Activated CD4-positive, CD25-positive, alpha-beta regulatory T cell treated with anti-CD3 and anti-CD28 coated beads, Interleukin-2, amount 50 U/mL, for 72 hours (primary cell): ENCODE measurements around the gene PEX26.
"Not testable (repeated sequence)": the region's sequence is repeated elsewhere in the genome, so short reads cannot be mapped to it uniquely, and the experiment has no call there.

ENCODE experiments used
- DNase-seq: peaks from one replicate; pipeline ENCODE4 v3.0.0; 2021

Gene PEX26

DNA sequence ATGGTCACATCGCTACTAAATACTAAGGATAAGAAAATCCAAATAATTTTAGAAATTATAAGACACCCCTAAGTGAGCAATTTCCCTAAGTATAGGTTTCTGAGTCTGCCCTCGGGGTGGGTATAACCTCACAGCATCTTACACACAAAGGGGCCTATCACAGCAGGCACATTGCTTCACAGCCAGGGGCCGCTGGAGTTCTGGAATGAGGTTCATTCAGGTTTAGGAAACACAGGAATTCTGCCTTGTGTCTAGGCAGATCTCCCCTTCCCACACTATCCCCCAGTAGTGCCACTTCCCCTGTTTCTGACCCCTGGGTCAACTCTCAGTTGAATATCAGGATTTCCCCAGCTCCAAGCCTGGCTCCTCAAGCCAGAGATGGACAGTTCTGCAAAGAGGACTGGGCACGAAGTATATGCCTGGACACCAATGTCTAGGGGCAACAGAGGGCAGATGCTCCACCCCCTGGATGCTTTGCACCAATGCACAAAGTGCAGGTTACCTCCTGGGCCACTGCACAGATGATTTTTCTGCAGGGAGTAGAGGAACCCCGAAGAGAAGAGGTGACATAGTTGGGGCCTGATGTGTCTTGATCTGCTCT is 44.3 kb downstream of the PEX26 start:
- no peak for DNase-seq

DNA sequence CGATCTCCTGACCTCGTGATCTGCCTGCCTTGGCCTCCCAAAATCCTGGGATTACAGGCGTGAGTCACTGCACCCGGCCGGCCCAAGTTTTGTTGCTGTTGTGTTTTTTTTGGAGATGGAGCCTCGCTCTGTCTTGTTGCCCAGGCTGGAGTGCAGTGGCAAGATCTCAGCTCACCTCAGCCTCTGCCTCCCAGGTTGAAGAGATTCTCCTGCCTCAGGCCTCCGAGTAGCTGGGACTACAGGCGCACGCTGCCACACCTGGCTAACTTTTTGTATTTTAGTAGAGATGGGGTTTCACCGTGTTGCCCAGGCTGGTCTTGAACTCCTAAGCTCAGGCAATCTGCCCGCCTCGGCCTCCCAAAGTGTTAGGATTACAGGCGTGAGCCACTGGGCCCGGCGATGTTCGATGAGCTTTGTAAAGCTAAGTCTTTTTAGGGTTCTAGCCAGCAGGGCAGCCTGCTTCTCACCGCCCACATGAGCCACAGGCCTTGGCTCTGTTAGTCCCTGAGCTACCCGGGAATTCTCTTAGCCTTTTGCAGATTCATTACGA is 45.8 kb downstream of the PEX26 start:
- DNase-seq = not testable (repeated sequence)

DNA sequence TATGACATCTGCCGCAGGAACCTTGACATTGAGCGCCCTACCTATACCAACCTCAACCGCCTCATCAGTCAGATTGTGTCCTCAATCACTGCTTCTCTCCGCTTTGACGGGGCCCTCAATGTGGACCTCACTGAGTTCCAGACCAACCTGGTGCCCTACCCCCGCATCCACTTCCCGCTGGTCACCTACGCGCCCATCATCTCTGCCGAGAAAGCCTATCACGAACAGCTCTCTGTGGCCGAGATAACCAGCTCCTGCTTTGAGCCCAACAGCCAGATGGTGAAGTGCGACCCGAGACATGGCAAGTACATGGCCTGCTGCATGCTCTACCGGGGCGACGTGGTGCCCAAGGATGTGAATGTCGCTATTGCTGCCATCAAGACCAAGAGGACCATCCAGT is 48.8 kb downstream of the PEX26 start:
- DNase-seq = no peak

DNA sequence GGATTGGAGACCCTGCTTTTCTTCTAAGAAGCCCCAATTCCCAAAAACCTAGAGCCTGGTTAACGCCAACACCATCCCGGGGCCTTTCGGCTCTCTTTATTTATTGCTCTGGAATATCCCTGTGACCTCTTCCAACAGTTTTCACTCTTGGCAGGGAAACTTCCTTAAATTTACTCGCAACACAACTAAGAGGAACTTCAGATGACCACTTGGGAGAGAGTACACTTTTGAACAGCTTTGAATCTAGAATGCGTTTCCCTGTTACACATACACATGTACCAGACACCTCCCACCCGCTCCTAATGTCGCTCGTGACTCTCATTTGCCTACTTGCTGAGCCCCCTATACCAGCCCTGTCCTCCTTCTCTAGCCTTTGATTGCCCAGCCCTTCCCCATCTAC is 52.2 kb downstream of the PEX26 start:
- DNase-seq = no peak

DNA sequence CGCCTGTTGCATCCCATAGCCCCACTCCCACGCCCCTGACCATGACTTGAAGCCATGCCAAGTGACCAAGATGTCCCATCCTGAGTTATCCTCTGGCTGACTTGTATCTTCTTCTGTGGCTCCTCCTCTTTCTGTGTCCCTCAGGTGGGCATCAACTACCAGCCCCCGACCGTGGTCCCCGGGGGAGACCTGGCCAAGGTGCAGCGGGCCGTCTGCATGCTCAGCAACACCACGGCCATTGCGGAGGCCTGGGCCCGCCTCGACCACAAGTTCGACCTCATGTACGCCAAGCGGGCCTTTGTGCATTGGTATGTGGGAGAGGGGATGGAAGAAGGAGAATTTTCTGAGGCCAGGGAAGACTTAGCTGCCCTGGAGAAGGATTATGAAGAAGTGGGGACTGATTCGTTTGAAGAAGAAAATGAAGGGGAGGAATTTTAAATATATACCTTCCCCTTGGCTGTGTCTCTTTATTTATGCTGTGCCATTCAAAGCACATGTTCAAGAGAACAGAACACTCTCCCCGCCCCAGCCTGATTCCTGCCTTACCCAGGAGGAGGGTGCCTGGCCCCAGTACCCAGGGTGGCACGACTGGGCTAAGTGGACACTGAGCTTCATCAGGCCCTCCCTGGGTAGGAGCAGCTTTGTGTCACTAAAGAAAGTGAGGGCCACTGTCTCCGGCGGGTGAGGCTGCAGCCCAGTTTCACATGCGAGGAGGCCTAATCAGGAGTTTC is 53.1 kb downstream of the PEX26 start:
- DNase-seq = no peak

DNA sequence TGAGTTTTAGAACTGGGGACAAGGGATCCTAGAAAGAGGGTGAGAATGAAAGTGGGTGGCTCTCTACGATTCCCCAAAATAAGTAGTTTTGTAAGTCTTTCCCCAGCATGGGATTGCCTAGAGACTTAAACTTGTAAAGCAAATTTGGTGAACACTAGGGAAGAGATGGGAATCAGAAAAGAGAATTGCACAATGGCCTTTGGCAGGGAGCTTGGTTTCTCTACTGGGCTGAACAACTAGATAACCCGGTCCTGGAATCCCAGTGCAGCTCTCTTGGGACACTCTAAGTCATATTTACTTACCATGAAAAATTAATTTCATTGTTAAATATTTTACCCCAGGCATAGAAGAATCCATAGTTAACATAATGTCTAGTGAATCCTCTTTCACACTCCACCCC is 55.7 kb downstream of the PEX26 start:
- no peak for DNase-seq

DNA sequence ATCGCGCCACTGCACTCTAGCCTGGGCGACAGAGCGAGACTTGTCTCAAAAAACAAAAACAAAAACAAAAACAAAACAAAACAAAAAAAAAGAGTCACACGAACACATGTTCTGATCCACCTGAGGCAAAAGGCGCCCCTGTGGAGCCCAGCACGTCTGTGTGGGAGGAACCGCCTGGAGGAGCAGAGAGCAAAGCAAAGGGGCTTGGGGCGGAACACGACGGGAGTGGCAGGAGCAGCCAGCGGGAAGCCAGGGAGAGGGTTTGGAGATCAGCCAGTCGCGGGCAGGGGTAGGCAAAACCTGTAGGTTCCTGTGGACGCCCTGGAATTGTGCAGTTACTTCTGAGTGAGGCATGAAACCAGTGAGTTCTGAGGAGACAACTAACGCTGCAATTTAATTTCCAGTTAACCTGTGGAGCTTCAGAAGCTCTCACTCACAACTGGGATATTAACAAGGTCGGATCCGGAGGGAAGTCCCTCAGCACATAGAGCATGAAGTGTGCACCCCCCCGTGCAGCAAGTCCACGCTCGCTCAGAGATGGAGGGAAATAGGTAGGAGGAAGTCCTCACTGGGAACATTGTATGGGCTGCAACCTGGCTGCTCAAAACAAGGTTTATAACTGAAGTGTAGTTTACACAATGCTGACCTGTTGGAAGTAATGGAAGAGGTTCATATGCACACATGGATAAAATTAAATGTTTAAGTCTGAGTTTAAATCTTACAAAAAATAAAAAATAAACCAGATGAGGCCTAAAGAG is 59.0 kb downstream of the PEX26 start:
- DNase-seq = no peak

DNA sequence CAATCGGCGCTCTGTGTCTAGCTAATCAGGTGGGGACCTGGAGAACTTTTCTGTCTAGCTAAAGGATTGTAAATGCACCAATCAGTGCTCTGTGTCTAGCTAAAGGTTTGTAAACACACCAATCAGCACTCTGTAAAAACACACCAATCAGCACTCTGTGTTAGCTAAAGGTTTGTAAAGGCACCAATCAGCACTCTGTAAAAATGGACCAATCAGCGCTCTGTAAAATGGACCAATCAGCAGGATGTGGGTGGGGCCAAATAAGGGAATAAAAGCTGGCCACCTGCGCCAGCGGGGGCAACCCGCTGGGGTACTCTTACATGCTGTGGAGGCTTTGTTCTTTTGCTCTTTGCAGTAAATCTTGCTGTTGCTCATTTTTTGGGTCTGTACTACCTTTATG is 63.2 kb downstream of the PEX26 start:
- DNase-seq = not testable (repeated sequence)

DNA sequence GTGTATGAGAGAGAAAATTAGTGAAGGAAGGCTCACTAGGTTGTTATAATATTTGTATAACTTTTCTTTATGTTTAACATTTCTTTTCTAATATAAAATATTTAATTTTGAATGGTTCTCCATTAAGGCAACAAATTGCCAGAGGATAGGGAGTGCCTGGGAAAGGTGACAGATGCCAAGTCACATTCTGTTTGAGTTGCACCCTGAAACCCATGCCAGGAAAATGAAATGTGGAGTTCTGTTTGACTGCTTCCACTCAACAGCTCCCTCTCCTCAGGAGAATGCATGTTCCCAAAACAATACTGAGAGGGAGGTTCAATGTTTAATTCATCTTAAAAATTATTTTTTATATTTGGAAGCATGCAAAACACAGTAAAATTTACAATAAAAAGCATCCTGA is 66.3 kb downstream of the PEX26 start:
- no peak for DNase-seq

DNA sequence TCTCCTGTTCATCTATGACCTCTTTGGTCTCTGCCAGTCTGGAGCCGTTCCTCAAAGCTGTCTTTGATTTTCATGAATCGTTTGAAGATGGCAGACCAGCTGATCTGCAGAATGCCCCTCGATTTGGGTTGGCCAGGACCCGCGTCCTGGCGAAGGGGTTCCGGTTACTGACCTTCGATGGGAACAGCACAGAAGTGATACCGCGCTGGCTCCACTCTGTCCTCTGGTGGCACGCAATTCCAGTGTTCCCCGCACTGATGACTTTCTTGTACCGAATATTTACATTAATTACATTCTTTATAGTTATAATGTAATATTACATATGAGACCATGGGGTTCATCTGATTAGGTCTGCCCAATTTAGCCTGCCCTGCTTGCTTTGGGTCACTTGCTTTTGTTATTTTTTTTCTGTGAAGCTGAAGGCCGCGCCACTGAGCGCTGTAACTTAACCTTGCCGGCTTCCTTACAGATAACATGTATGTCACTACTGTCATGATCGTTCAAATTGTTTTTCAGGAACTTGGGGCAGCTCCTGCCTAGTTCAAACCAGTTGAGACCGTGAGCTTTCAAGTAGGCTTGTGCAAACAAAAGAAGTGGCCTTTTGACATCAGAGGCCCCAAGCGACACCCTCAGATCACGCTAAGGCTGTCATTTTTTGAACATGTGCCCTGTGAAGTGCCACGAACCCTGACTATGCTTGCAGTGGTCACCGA is 68.0 kb downstream of the PEX26 start:
- no peak for DNase-seq

DNA sequence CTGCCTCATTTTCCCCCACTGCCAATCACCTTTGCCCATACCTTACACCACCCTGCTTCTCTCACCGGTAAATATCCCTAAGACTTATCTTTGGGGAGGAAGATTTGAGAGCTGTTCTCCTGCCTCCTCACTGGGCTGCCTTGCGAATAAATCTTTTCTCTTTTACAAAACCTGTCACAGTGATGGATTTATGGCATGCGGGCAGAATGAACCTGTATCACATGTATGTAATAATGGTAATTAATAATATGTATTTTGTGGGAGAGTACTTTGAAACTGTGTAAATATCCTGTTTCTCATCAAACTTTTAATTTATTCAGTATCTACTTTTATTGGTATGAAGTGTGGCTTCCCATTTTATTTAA is 68.6 kb downstream of the PEX26 start:
- DNase-seq = no peak

DNA sequence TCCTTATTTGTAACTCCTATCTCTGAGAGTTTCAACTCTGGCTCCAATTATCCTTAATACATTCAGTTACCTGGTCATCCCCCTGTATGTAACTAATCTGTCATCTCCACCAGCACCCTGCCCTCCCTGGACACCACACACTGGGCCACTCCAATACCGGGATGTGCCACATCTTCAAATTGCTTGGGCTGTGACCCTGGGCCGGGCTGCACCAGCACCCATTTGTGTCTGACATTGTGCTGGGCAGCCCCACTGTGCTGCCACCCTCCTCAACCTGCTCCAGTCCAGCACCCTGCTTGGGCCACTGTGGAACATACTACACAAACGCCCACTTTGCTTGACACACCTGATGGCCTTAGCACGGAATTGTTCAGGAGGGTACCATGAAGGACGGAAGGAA is 70.0 kb downstream of the PEX26 start:
- DNase-seq = no peak

DNA sequence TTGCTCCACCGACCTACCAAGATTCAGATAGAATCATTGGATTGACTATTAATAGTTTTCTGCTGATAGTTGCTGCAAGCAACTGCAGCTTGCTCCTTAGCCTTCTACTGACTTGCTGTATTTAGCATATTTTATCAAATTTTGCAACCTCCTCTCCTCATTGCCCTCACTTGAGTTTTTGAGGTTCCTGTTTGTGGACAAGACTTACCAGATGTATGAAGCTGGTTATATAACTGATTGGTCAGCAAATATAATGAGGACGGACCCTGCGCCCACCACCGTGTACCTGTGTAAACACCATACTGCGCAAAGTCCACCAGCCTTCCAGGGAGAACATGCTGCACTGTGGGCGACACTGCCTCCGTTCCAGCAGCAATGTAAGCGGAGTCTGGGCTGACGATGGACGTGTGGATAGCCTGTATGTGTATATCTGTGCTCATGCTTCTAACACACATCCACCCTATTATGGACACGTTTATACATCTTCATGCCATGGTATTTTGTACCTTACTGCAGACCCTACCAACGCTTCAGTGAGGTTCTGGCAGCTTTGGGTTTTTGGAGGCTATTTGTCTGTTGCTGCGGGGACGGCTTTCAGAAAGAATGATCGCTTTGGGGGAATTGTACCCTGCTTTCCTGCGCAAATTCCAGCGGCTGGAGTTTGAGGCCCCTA is 70.6 kb downstream of the PEX26 start:
- no peak for DNase-seq

DNA sequence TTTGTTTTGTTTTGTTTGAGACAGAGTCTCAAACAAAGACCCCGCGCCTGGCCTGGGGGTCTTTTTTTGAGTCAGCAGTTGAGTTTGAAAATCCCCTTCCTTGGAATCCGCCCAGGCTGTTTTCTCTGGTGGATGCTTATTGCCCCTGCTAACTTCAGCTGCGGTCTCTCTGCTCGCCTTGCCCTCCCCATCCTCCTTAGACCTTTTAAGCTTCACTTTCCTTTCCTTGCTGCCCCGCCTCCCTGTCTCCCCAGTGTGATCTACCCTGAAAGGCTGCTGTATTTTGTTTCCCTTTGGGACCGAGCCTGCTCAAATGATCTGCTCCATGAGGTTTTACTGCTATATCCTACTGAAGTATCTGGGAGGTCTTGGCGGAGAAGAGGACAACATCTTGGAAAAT is 74.7 kb downstream of the PEX26 start:
- DNase-seq = no peak

DNA sequence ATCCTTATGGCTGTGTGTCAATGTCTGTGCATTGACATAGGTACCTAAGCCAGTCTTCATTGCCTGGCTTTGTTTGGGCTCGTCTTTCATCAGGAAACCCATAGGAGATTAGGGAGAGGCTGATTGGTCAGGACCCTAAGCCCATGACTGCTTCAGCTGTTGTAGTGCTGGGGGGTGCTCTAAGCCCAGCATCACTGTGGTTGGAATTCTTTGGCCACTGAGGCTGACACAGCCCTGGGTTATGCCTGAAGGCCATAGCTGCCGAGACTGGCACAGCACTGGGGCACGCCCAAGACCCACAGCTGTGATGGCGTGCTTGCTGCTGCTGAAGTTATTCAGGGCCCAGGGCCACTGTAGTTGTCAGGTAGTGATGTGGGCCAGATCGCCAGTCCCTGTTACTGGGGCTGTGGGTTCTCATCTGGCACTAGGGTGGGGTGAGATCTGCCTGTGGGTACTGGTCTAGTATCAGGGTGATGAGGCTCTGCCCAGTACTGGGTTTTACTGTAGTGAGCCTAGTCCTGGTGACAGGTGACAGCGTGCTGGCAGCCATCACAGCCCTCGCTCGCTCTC is 77.1 kb downstream of the PEX26 start:
- no peak for DNase-seq
